CD4-positive, alpha-beta T cell treated with Interleukin-10 for 1 hour (primary cell): Measurements from ENCODE around the gene ADAMTS18.
"Not testable (repeated sequence)": the region's sequence is repeated elsewhere in the genome, so short reads cannot be mapped to it uniquely, and the experiment has no call there.

Experiments
- DNase-seq: peaks from one replicate; pipeline ENCODE4 v3.0.0-alpha.2; 2020

The ADAMTS18 gene

GRCh38 chr16:77434530-77435271 lies at the start of gene ADAMTS18:
Gene ADAMTS18, minus strand, starts transcription at chr16:77435034. Its CDS starts 339 bp downstream, at chr16:77434695.
- DNase-seq, result no peak

GRCh38 chr16:77480681-77481315 lies 46.0 kb upstream of the ADAMTS18 start:
- no peak for DNase-seq

GRCh38 chr16:77472262-77472661 lies 37.4 kb upstream of the ADAMTS18 start:
- no peak for DNase-seq

- DNase-seq, result no peak
These were observed 36.0 kb upstream of the ADAMTS18 start for GRCh38 chr16:77470851-77471250.

GRCh38 chr16:77469634-77470033 lies 34.8 kb upstream of the ADAMTS18 start:
- DNase-seq, result no peak

- DNase-seq, result no peak
These were observed 34.0 kb upstream of the ADAMTS18 start for GRCh38 chr16:77468831-77469230.

- DNase-seq, result no peak
These were observed 33.0 kb upstream of the ADAMTS18 start for GRCh38 chr16:77467821-77468335.

GRCh38 chr16:77463659-77464058 lies 28.8 kb upstream of the ADAMTS18 start:
- DNase-seq, result not testable (repeated sequence)

GRCh38 chr16:77462894-77463293 lies 28.1 kb upstream of the ADAMTS18 start:
- DNase-seq, result no peak

- no peak for DNase-seq
These were observed 24.9 kb upstream of the ADAMTS18 start for GRCh38 chr16:77459534-77460254.

- no peak for DNase-seq
These were observed 22.2 kb upstream of the ADAMTS18 start for GRCh38 chr16:77457046-77457445.

GRCh38 chr16:77452243-77452642 lies 17.4 kb upstream of the ADAMTS18 start:
- no peak for DNase-seq

- no peak for DNase-seq
These were observed 16.1 kb upstream of the ADAMTS18 start for GRCh38 chr16:77450790-77451487.

- no peak for DNase-seq
These were observed 14.4 kb upstream of the ADAMTS18 start for GRCh38 chr16:77449208-77449607.

GRCh38 chr16:77445324-77445723 lies 10.5 kb upstream of the ADAMTS18 start:
- DNase-seq, result no peak

GRCh38 chr16:77444147-77444460 lies 9.3 kb upstream of the ADAMTS18 start:
- no peak for DNase-seq

- DNase-seq, result no peak
These were observed 8.7 kb upstream of the ADAMTS18 start for GRCh38 chr16:77443357-77444146.

GRCh38 chr16:77442078-77442477 lies 7.2 kb upstream of the ADAMTS18 start:
- no peak for DNase-seq

GRCh38 chr16:77439106-77439505 lies 4.3 kb upstream of the ADAMTS18 start:
- no peak for DNase-seq

- DNase-seq, result no peak
These were observed 3.0 kb upstream of the ADAMTS18 start for GRCh38 chr16:77437859-77438258.

- no peak for DNase-seq
These were observed 512 bp upstream of the ADAMTS18 start for GRCh38 chr16:77435272-77435820.

GRCh38 chr16:77434022-77434529 lies 758 bp downstream of the ADAMTS18 start:
- no peak for DNase-seq
